K562 (cell line): ENCODE data around the gene SNX15.

Source experiments
- CHAMP1 ChIP-seq: fragments of 450-650 bp; IDR thresholded peaks from 2 replicates; pipeline ENCODE4 v1.6.1; 2016; ENCODE audit warnings: mild to moderate bottlenecking
- NR2F6 ChIP-seq: fragments of 450-650 bp; formaldehyde crosslinking; IDR thresholded peaks from 2 replicates; pipeline ENCODE4 v1.4.0; 2020; ENCODE audit warnings: mild to moderate bottlenecking
- PATZ1 ChIP-seq: fragments of 250-450 bp; sonication (Bioruptor Pico); IDR thresholded peaks from 2 replicates; pipeline ENCODE4 v1.5.0; 2020; ENCODE audit warnings: mild to moderate bottlenecking, borderline replicate concordance
- ZNF134 ChIP-seq: fragments of 250-450 bp; sonication (Bioruptor Pico); conservative IDR thresholded peaks from 2 replicates; pipeline ENCODE4 v1.4.0; 2020
- ZNF239 ChIP-seq: fragments of 250-450 bp; sonication (Bioruptor Pico); IDR thresholded peaks from 2 replicates; pipeline ENCODE4 v1.4.0; 2020; ENCODE audit warnings: mild to moderate bottlenecking

GRCh38 chr11:65040847-65041622 is 13.8 kb downstream of the SNX15 start, which contains the start of gene SAC3D1:
- no peak for TF ChIP-seq CHAMP1
- no peak for TF ChIP-seq ZNF239 (CRISPR knock-in tag)
- TF ChIP-seq ZNF134 = no peak
- no peak for TF ChIP-seq PATZ1 (CRISPR knock-in tag)
- no peak for TF ChIP-seq NR2F6 (CRISPR knock-in tag)
